Adrenal gland (tissue), 12 donors: ENCODE data around the gene DCUN1D4. TPM values are rescaled to one million over a fixed set of nuclear protein-coding genes. Genes with fewer than 3 reads are reported as not detected.

Source experiments
- DNase-seq, 7 donors: peaks; one replicate each; pipeline ENCODE4 v3.0.0-alpha.2; 2019 to 2020
- H3K27ac ChIP-seq, 5 donors: fragments of 200-600 bp; sonication (generic) in 4 of 5; 1 replicate in 3 of 5; 2 replicates in 2 of 5; pipeline versions ENCODE4 v1.5.1 to v1.8.0; 2016 to 2020; ENCODE audit warnings: mild to moderate bottlenecking in 1 of 5
- H3K27me3 ChIP-seq: fragments of 200-600 bp; 2 replicates; pipeline ENCODE4 v1.8.0; 2021
- H3K36me3 ChIP-seq, 2 donors: fragments of 200-600 bp; replicated peaks in 1 of 2; 1 replicate in 1 of 2; 2 replicates in 1 of 2; pipeline versions ENCODE4 v1.5.1 to v1.8.0; 2018 to 2022
- H3K4me1 ChIP-seq, 2 donors: fragments of 200-600 bp; replicated peaks in 1 of 2; 1 replicate in 1 of 2; 2 replicates in 1 of 2; pipeline versions ENCODE4 v1.5.1 to v1.8.0; 2018 to 2021
- H3K4me3 ChIP-seq, 4 donors: fragments of 200-600 bp; sonication (generic) in 3 of 4; one replicate each; pipeline ENCODE4 v1.5.1; 2016 to 2018
- H3K9me3 ChIP-seq, 3 donors: fragments of 200-600 bp; sonication (generic) in 1 of 3; replicated peaks in 1 of 3; 1 replicate in 2 of 3; 2 replicates in 1 of 3; pipeline versions ENCODE4 v1.5.1 to v1.8.0; 2016 to 2021
- POLR2A ChIP-seq, 2 donors: fragments of 450-650 bp; IDR thresholded peaks; one replicate each; pipeline ENCODE4 v1.6.1; 2017; ENCODE audit warnings: antibody characterized with exemption in 2 of 2, mild to moderate bottlenecking in 2 of 2, moderate library complexity in 1 of 2
- WGBS, 4 donors: extraction: QIAGEN DNeasy Blood & Tissue Kit in 2 of 4; methylation state at CpG; one replicate each; pipeline versions ENCODE4 v1.1.5 to v1.1.7; 2013 to 2017; 5-methylcytosine and 5-hydroxymethylcytosine counted together
- intact Hi-C, 2 donors: fragments of 100-400 bp; cut with DNase I; formaldehyde crosslinking; loops; one replicate each; pipeline versions ENCODE4 v1.14.1 to v1.15.0; 2022 to 2023
- polyA plus RNA-seq, 3 donors: library from polyadenylated mRNA; stranded (reverse); fragments of 200-250 nt in 2 of 3; fragments of 350-450 nt in 1 of 3; fragmentation: Illumina TruSeq in 1 of 3; extraction: RNeasy Lipid Tissue Mini Kit (QIAGEN cat#74804) in 1 of 3; gene quantifications; one replicate each; pipeline ENCODE4 v1.2.3, GENCODE V29; 2013 to 2014
- total RNA-seq, 9 donors: library from RNA; depleted of rRNA in 4 of 9; stranded (reverse); fragments of >200 nt in 4 of 9; fragments of 120-200 nt in 1 of 9; fragmentation: NEBNext Ultra II Directional in 1 of 9; extraction: Animal tissue kit (Norgen Biotek cat#: 25700) in 1 of 9; gene quantifications; one replicate each; pipeline versions ENCODE4 v1.1.0 to v1.2.4, GENCODE V29; 2013 to 2023
- TF ChIP-seq, protein P1 (sequence below), 6 experiments: fragments of 450-650 bp in 4 of 6; fragments of 200-600 bp in 2 of 6; sonication (generic) in 1 of 6; IDR thresholded peaks; 1 replicate in 5 of 6; 2 replicates in 1 of 6; pipeline versions ENCODE4 v1.5.1 to v1.8.0; 2016 to 2021; ENCODE audit warnings: antibody characterized with exemption in 6 of 6, mild to moderate bottlenecking in 2 of 6, moderate library complexity in 1 of 6
- donor health status: healthy with polysubstance abuse.
- donor health status: Bipolar disorder and iron deficiency.
- donor health status: DM: yes; HTN: yes; CAD: no.
- donor health status: DM: no; HTN: no; CAD: no.
- donor health status: DM: no; HTN: no; CAD: no.
- donor health status: DM: yes; HTN: yes; CAD: no.

Gene DCUN1D4
- total and polyA plus RNA-seq, 12 donors, result 25.0 to 86.2 (median 46.9) TPM

DNA sequence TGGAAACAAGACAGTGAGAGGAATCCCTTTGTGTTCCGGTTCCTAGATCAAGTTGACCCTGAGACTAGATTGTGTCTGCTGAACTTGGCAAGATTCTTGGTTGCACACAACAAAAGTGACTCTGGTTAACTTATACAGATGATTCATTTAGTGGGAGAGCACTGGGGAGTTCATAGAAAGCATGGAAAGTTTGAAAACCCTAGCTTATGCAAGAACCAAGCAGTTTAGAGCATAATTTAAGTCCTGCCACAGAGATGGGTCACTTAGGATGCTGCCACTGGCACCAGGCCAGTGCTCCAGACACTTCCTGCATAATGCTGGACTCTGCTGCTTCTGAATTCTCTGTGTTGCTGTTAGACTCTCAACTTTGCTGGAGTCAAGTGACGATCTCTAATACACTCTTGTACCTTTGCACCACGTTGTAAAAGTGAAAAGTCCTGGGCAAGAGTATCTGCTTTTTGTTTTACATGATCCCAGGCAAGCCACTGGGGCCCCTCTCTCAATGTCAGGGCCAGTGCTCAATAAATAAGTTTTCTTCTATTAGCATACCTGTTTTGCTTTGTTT is 12.7 kb upstream of the DCUN1D4 start:
- Histone ChIP-seq H3K9me3 (no peaks in the 10 kb centered on the region), H3K36me3 (no peaks in the 10 kb centered on the region), H3K4me1 (no peaks in the 10 kb centered on the region), H3K4me3 (no peak overlapping the region), H3K27ac (no peak overlapping the region), H3K27me3 (no peaks in the 10 kb centered on the region)
- intact Hi-C loops, result no loop called here
- DNase-seq, result no peak
- TF ChIP-seq, protein P1, sequence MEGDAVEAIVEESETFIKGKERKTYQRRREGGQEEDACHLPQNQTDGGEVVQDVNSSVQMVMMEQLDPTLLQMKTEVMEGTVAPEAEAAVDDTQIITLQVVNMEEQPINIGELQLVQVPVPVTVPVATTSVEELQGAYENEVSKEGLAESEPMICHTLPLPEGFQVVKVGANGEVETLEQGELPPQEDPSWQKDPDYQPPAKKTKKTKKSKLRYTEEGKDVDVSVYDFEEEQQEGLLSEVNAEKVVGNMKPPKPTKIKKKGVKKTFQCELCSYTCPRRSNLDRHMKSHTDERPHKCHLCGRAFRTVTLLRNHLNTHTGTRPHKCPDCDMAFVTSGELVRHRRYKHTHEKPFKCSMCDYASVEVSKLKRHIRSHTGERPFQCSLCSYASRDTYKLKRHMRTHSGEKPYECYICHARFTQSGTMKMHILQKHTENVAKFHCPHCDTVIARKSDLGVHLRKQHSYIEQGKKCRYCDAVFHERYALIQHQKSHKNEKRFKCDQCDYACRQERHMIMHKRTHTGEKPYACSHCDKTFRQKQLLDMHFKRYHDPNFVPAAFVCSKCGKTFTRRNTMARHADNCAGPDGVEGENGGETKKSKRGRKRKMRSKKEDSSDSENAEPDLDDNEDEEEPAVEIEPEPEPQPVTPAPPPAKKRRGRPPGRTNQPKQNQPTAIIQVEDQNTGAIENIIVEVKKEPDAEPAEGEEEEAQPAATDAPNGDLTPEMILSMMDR (IDR thresholded peaks at IDR 0.05), result no peak
- no peak for TF ChIP-seq POLR2A (IDR thresholded peaks at IDR 0.05)
- WGBS, 4 donors, result 44 to 57% (median 48%) methylated on average over 3 of the region's 3 CpGs

DNA sequence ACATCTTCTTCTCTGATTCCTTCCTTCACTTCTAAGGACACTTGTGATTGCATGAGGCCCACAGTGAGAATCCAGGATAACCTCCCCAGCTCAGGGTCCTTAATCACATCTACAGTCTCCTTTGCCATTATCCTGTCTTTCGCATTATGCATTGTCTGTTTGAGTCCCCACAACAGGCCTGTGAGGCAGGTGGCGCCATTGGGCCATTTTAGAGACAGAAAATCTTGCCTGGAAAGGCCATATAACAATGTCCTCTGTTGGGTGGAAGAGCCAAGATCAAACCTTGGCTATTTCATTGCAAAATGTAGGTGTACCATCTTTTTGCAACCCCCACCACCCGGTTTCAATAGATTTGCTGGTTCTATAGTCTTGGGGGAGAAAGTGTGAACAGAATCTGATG is 11.8 kb upstream of the DCUN1D4 start:
- Histone ChIP-seq H3K9me3 (no peaks in the 10 kb centered on the region), H3K36me3 (no peaks in the 10 kb centered on the region), H3K27ac (no peak overlapping the region), H3K4me3 (no peak overlapping the region), H3K27me3 (no peaks in the 10 kb centered on the region), H3K4me1 (no peaks in the 10 kb centered on the region)
- DNase-seq, result peak; percentile 71 to 90 (median 74)
- intact Hi-C loops, result no loop called here
- TF ChIP-seq, protein P1 (IDR thresholded peaks at IDR 0.05), result peak; percentile 67 to 83 (median 78)
- no peak for TF ChIP-seq POLR2A (IDR thresholded peaks at IDR 0.05)
- 13 to 23% (median 16%) methylated on average over 3 of the region's 3 CpGs for WGBS, 4 donors

DNA sequence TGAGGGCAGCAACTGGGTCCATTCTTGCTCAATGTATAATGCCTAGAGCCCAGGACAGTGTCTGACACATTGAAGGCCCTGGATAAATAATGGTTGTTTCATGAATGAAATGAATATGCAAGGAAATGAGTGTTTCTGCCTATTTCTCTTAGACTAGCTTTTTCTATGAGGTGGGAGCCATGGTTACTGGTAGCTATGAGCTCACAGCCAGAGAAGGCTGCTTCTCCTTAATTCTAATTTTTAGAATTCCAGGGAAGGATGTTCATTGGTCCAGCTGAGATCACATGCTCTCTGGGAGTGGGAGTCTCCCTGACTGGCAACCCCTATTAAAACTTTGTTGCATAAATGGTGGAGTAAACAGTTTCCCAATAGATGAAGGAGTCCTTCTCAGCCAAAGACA is 9.7 kb upstream of the DCUN1D4 start:
- H3K4me3 ChIP-seq, result no peak overlapping the region
- DNase-seq, result no peak
- H3K4me1 ChIP-seq, result no peaks in the 10 kb centered on the region
- no peaks in the 10 kb centered on the region for H3K9me3 ChIP-seq
- H3K36me3 ChIP-seq, result no peaks in the 10 kb centered on the region
- H3K27me3 ChIP-seq, result no peaks in the 10 kb centered on the region
- intact Hi-C loops, result no loop called here
- H3K27ac ChIP-seq, result no peak overlapping the region
- TF ChIP-seq POLR2A (IDR thresholded peaks at IDR 0.05), result no peak
- TF ChIP-seq, protein P1 (IDR thresholded peaks at IDR 0.05), result no peak

DNA sequence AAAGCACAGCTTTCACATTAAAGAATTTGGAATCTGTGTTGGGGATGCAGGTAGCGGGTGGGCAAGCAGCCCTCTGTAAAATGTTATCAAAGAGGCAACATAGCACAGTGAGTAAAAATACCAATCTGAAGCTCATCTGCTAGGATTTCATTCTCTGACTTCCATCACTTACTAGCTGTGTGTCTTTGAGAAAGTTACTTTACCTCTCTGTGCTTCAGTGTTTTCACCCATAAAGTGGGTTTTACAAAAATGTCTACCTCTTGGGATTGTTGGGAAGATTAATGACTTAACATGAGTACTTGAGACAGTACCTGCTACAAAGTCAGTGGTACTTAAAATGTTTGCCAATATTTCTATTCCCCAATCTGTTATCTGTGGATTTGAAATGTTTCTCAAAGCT is 7.9 kb upstream of the DCUN1D4 start:
- TF ChIP-seq, protein P1 (IDR thresholded peaks at IDR 0.05), result no peak
- no peak for TF ChIP-seq POLR2A (IDR thresholded peaks at IDR 0.05)
- no peaks in the 10 kb centered on the region for H3K9me3 ChIP-seq
- WGBS, 4 donors, result 88 to 95% (median 93%) methylated on average over 1 of the region's 1 CpG
- H3K27me3 ChIP-seq, result no peaks in the 10 kb centered on the region
- intact Hi-C loops, result no loop called here
- DNase-seq, result no peak
- no peak overlapping the region for H3K4me3 ChIP-seq
- no peak overlapping the region for H3K27ac ChIP-seq
- no peaks in the 10 kb centered on the region for H3K4me1 ChIP-seq
- H3K36me3 ChIP-seq, result no peaks in the 10 kb centered on the region
